ENCODE data around the gene CASP1.
"Not testable (repeated sequence)": the region's sequence is repeated elsewhere in the genome, so short reads cannot be mapped to it uniquely, and the experiment has no call there.

DNA sequence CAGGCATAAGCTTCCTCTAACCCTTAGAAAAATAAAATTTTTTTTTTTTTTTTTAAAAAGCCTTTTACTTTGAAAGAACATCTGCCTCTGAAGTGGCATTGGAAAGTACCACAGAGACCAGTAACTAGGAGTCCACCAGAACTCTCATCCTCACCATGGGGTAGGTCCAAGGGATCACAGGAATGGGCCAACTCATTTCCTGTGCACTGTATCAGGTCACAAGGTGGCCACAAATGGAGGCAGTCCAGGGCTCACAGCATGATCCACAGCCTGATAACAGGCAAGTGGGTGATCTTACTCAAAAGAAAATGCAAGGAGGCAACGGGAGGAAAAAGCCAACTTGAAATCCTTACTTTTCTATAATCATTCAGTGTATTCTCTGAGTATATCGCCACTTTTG lies 34.8 kb upstream of the CASP1 start:
- not testable (repeated sequence) for TF ChIP-seq POLR2A, CTCF, POLR2AphosphoS5 (IDR thresholded peaks at IDR 0.05)

Data from prostate gland (tissue), 2 donors.